ENCODE results near the gene SCMH1. TPM values are rescaled to one million over a fixed set of nuclear protein-coding genes. Genes with fewer than 3 reads are reported as not detected.

SCMH1 gene
- total RNA-seq, 2 experiments from 2014 or later = 24.2 to 24.7 TPM

- DNase-seq = no peak
- H3K9me3 Mint-ChIP-seq = no peaks in the 10 kb centered on the region
- peaks cover 5% of the 10 kb centered on the region for H3K4me1 Mint-ChIP-seq
- no peaks in the 10 kb centered on the region for H3K27me3 Mint-ChIP-seq
- ChIA-PET CTCF (interaction anchor here (0.9 to 1.0 kb wide), 2 partner anchors 16 to 40 kb away, joined by 3 to 4 read pairs; no protein-coding TSS in a partner anchor), POLR2A (no interaction called here)
- peaks cover 5% of the 10 kb centered on the region for H3K36me3 Mint-ChIP-seq (ENCODE audit: low read depth)
- H3K27ac Mint-ChIP-seq = no peak overlapping the region
- no peak overlapping the region for H3K4me3 Mint-ChIP-seq
These were observed 222.0 kb downstream of the SCMH1 start for GRCh38 chr1:41020109-41020576.

- Mint-ChIP-seq H3K4me1 (peaks cover 11% of the 10 kb centered on the region), H3K36me3 (ENCODE audit: low read depth) (peaks cover 10% of the 10 kb centered on the region), H3K27me3 (no peaks in the 10 kb centered on the region), H3K27ac (no peak overlapping the region), H3K4me3 (no peak overlapping the region), H3K9me3 (no peaks in the 10 kb centered on the region)
- CTCF ChIA-PET = interaction anchor here (1.0 kb wide), 1 partner anchor 15 kb away, joined by 4 read pairs; no protein-coding TSS in a partner anchor
- DNase-seq = no peak
- POLR2A ChIA-PET = no interaction called here
These were observed 222.8 kb downstream of the SCMH1 start for GRCh38 chr1:41019353-41019745.

- no peaks in the 10 kb centered on the region for H3K9me3 Mint-ChIP-seq
- no peak overlapping the region for H3K4me3 Mint-ChIP-seq
- no peak overlapping the region for H3K27ac Mint-ChIP-seq
- peaks cover 11% of the 10 kb centered on the region for H3K4me1 Mint-ChIP-seq
- ChIA-PET CTCF (no interaction called here), POLR2A (no interaction called here)
- H3K36me3 Mint-ChIP-seq (ENCODE audit: low read depth) = peaks cover 12% of the 10 kb centered on the region
- H3K27me3 Mint-ChIP-seq = no peaks in the 10 kb centered on the region
- no peak for DNase-seq
These were observed 224.1 kb downstream of the SCMH1 start for GRCh38 chr1:41018018-41018410.

- Mint-ChIP-seq H3K4me3 (no peak overlapping the region), H3K27me3 (no peaks in the 10 kb centered on the region), H3K27ac (no peak overlapping the region), H3K9me3 (no peaks in the 10 kb centered on the region), H3K36me3 (ENCODE audit: low read depth) (peaks cover 16% of the 10 kb centered on the region), H3K4me1 (peaks cover 11% of the 10 kb centered on the region)
- CTCF ChIA-PET = no interaction called here
- DNase-seq = no peak
- POLR2A ChIA-PET = no interaction called here
These were observed 224.7 kb downstream of the SCMH1 start for GRCh38 chr1:41017141-41018017.

GRCh38 chr1:41015897-41016470 lies 226.1 kb downstream of the SCMH1 start:
- no peak for DNase-seq
- Mint-ChIP-seq H3K27ac (no peak overlapping the region), H3K27me3 (no peaks in the 10 kb centered on the region), H3K4me3 (no peak overlapping the region), H3K4me1 (peaks cover 7% of the 10 kb centered on the region), H3K9me3 (no peaks in the 10 kb centered on the region), H3K36me3 (ENCODE audit: low read depth) (peaks cover 23% of the 10 kb centered on the region)
- CTCF ChIA-PET = no interaction called here
- POLR2A ChIA-PET = no interaction called here

GRCh38 chr1:41015281-41015896 lies 226.7 kb downstream of the SCMH1 start:
- Mint-ChIP-seq H3K4me3 (no peak overlapping the region), H3K27me3 (no peaks in the 10 kb centered on the region), H3K4me1 (peaks cover 7% of the 10 kb centered on the region), H3K27ac (no peak overlapping the region), H3K36me3 (ENCODE audit: low read depth) (peaks cover 28% of the 10 kb centered on the region), H3K9me3 (no peaks in the 10 kb centered on the region)
- DNase-seq = no peak
- ChIA-PET POLR2A (no interaction called here), CTCF (interaction anchor here (1.0 to 2.1 kb wide), 2 partner anchors 12 to 16 kb away, joined by 3 to 6 read pairs; no protein-coding TSS in a partner anchor)

- Mint-ChIP-seq H3K36me3 (ENCODE audit: low read depth) (peaks cover 33% of the 10 kb centered on the region), H3K27me3 (no peaks in the 10 kb centered on the region), H3K4me1 (peaks cover 7% of the 10 kb centered on the region), H3K4me3 (no peak overlapping the region), H3K9me3 (no peaks in the 10 kb centered on the region), H3K27ac (no peak overlapping the region)
- DNase-seq = no peak
- CTCF ChIA-PET = interaction anchor here (1.0 to 2.1 kb wide), 2 partner anchors 11 to 16 kb away, joined by 3 to 6 read pairs; no protein-coding TSS in a partner anchor
- POLR2A ChIA-PET = no interaction called here
These were observed 227.2 kb downstream of the SCMH1 start for GRCh38 chr1:41014871-41015270.

GRCh38 chr1:41013796-41014195 lies 228.3 kb downstream of the SCMH1 start:
- Mint-ChIP-seq H3K9me3 (no peaks in the 10 kb centered on the region), H3K27ac (no peak overlapping the region), H3K4me3 (no peak overlapping the region), H3K4me1 (peaks cover 7% of the 10 kb centered on the region), H3K36me3 (ENCODE audit: low read depth) (peaks cover 36% of the 10 kb centered on the region), H3K27me3 (no peaks in the 10 kb centered on the region)
- no peak for DNase-seq
- CTCF ChIA-PET = interaction anchor here (2.1 kb wide), 1 partner anchor 10 kb away, joined by 6 read pairs; no protein-coding TSS in a partner anchor
- POLR2A ChIA-PET = no interaction called here

- no peaks in the 10 kb centered on the region for H3K27me3 Mint-ChIP-seq
- CTCF ChIA-PET = interaction anchor here (0.6 to 2.1 kb wide), 2 partner anchors 10 to 131 kb away, joined by 4 to 6 read pairs; no protein-coding TSS in a partner anchor
- peaks cover 43% of the 10 kb centered on the region for H3K36me3 Mint-ChIP-seq (ENCODE audit: low read depth)
- no peaks in the 10 kb centered on the region for H3K9me3 Mint-ChIP-seq
- no peak overlapping the region for H3K27ac Mint-ChIP-seq
- POLR2A ChIA-PET = no interaction called here
- H3K4me1 Mint-ChIP-seq = peaks cover 7% of the 10 kb centered on the region
- DNase-seq = no peak
- no peak overlapping the region for H3K4me3 Mint-ChIP-seq
These were observed 229.1 kb downstream of the SCMH1 start for GRCh38 chr1:41013024-41013423.

- no peak for DNase-seq
- POLR2A ChIA-PET = no interaction called here
- no peak overlapping the region for H3K27ac Mint-ChIP-seq
- CTCF ChIA-PET = no interaction called here
- no peaks in the 10 kb centered on the region for H3K27me3 Mint-ChIP-seq
- peaks cover 55% of the 10 kb centered on the region for H3K36me3 Mint-ChIP-seq (ENCODE audit: low read depth)
- no peaks in the 10 kb centered on the region for H3K9me3 Mint-ChIP-seq
- H3K4me1 Mint-ChIP-seq = peaks cover 7% of the 10 kb centered on the region
- H3K4me3 Mint-ChIP-seq = no peak overlapping the region
These were observed 231.8 kb downstream of the SCMH1 start for GRCh38 chr1:41010345-41010744.

- no peak overlapping the region for H3K4me3 Mint-ChIP-seq
- no peaks in the 10 kb centered on the region for H3K9me3 Mint-ChIP-seq
- H3K36me3 Mint-ChIP-seq (ENCODE audit: low read depth) = peaks cover 50% of the 10 kb centered on the region
- no peaks in the 10 kb centered on the region for H3K27me3 Mint-ChIP-seq
- no peak overlapping the region for H3K27ac Mint-ChIP-seq
- DNase-seq = no peak
- H3K4me1 Mint-ChIP-seq = peaks cover 1% of the 10 kb centered on the region
- CTCF ChIA-PET = no interaction called here
- POLR2A ChIA-PET = interaction anchor here (0.6 kb wide), 1 partner anchor 17 kb away, joined by 7 read pairs; no protein-coding TSS in a partner anchor
These were observed 232.6 kb downstream of the SCMH1 start for GRCh38 chr1:41009466-41009865.

GRCh38 chr1:41006942-41007865 lies 234.9 kb downstream of the SCMH1 start:
- Mint-ChIP-seq H3K9me3 (no peaks in the 10 kb centered on the region), H3K4me1 (peaks cover 18% of the 10 kb centered on the region), H3K27me3 (no peaks in the 10 kb centered on the region), H3K27ac (peak overlapping the region; percentile 61), H3K4me3 (no peak overlapping the region), H3K36me3 (ENCODE audit: low read depth) (peaks cover 63% of the 10 kb centered on the region)
- no peak for DNase-seq
- CTCF ChIA-PET = interaction anchor here (0.5 kb wide), 1 partner anchor 51 kb away, joined by 3 read pairs; no protein-coding TSS in a partner anchor
- POLR2A ChIA-PET = no interaction called here
